Esophagus (tissue), 2 donors: ENCODE results near the gene SMYD5. TPM values are rescaled to one million over a fixed set of nuclear protein-coding genes. Genes with fewer than 3 reads are reported as not detected.
A peak's percentile ranks its signal among the peaks of the same experiment; 100 is the strongest.
"Not testable (repeated sequence)": the region's sequence is repeated elsewhere in the genome, so short reads cannot be mapped to it uniquely, and the experiment has no call there.

Experiments used
- H3K27ac ChIP-seq, 2 donors: one replicate each; pipeline ENCODE4 v1.5.1; 2013; ENCODE audit warnings: low read depth in 2 of 2, mild to moderate bottlenecking in 2 of 2, inconsistent platforms in 1 of 2, low read length in 1 of 2, moderate library complexity in 1 of 2
- H3K27me3 ChIP-seq, 2 donors: one replicate each; pipeline ENCODE4 v1.6.1; 2013; ENCODE audit warnings: low read length in 2 of 2, control low read depth in 1 of 2, mild to moderate bottlenecking in 1 of 2; ENCODE audit not compliant: insufficient read depth in 2 of 2, control insufficient read depth in 1 of 2
- H3K36me3 ChIP-seq, 2 donors: one replicate each; pipeline ENCODE4 v1.6.1; 2013; ENCODE audit warnings: low read length in 1 of 2; ENCODE audit not compliant: control insufficient read depth in 2 of 2, insufficient read depth in 2 of 2
- H3K4me1 ChIP-seq, 2 donors: one replicate each; pipeline ENCODE4 v1.6.1; 2013; ENCODE audit warnings: low read length in 1 of 2; ENCODE audit not compliant: control insufficient read depth in 2 of 2, insufficient read depth in 2 of 2
- H3K4me3 ChIP-seq, 2 donors: one replicate each; pipeline ENCODE4 v1.5.1; 2013; ENCODE audit warnings: low read length in 2 of 2, mild to moderate bottlenecking in 2 of 2, low read depth in 1 of 2, moderate library complexity in 1 of 2
- H3K9me3 ChIP-seq, 2 donors: one replicate each; pipeline ENCODE4 v1.6.1; 2013; ENCODE audit warnings: mild to moderate bottlenecking in 2 of 2, low read depth in 1 of 2, low read length in 1 of 2, moderate library complexity in 1 of 2; ENCODE audit not compliant: control insufficient read depth in 2 of 2, insufficient read depth in 1 of 2
- WGBS, 2 donors: extraction: QIAGEN DNeasy Blood & Tissue Kit; methylation state at CpG; one replicate each; pipeline ENCODE4 v1.1.7; 2013; 5-methylcytosine and 5-hydroxymethylcytosine counted together
- polyA plus RNA-seq, 2 donors: library from polyadenylated mRNA; stranded (reverse); fragments of 200-250 nt; gene quantifications; one replicate each; pipeline ENCODE4 v1.2.3, GENCODE V29; 2013
- donor health status: healthy with polysubstance abuse.
- donor health status: Bipolar disorder and iron deficiency.

The SMYD5 gene
- polyA plus RNA-seq, 2 donors, result 12.6 to 13.6 TPM

- not testable (repeated sequence) for H3K9me3 ChIP-seq, H3K27ac ChIP-seq, H3K27me3 ChIP-seq, H3K36me3 ChIP-seq, H3K4me1 ChIP-seq, H3K4me3 ChIP-seq
- WGBS, 2 donors, result 90 to 93% methylated on average over 18 of the region's 18 CpGs
Measured at GRCh38 chr2:73262691-73263429, 48.8 kb downstream of the SMYD5 start.

GRCh38 chr2:73263540-73264331, 49.7 kb downstream of the SMYD5 start:
- Histone ChIP-seq H3K27me3 (no peaks in the 10 kb centered on the region), H3K9me3 (no peaks in the 10 kb centered on the region), H3K27ac (no peak overlapping the region), H3K4me1 (peaks cover 0 to 5% of the 10 kb centered on the region in 2 donors), H3K4me3 (no peak overlapping the region), H3K36me3 (no peaks in the 10 kb centered on the region)
- 92 to 94% methylated on average over 16 of the region's 16 CpGs for WGBS, 2 donors

- Histone ChIP-seq H3K27me3 (no peaks in the 10 kb centered on the region), H3K4me1 (peaks cover 0 to 9% of the 10 kb centered on the region in 2 donors), H3K4me3 (no peak overlapping the region), H3K27ac (no peak overlapping the region), H3K9me3 (peaks cover 0 to 1% of the 10 kb centered on the region in 2 donors), H3K36me3 (no peaks in the 10 kb centered on the region)
- WGBS, 2 donors, result 91 to 94% methylated on average over 15 of the region's 15 CpGs
Measured at GRCh38 chr2:73264332-73264606, 50.2 kb downstream of the SMYD5 start.

DNA sequence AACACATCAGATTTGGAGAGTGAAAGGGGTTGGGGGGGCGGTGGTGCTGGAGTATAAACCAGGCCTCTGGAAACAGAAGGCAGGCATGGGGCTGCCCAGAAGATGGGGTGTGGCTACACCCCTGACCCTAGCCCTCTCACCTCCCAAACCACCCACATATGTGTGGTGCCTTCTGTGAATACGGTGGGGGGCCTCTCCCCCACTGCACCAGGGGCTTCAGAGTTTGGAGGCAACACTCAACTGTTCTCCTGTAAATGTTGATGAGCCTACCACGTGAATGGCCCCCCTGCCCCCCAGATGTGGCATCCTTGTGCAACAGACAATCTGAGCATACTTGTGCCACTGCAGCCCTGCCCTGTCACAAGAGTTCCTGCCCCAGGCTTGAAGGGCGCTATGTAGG, 50.7 kb downstream of the SMYD5 start:
- Histone ChIP-seq H3K36me3 (no peaks in the 10 kb centered on the region), H3K4me1 (peaks cover 0 to 12% of the 10 kb centered on the region in 2 donors), H3K27ac (no peak overlapping the region), H3K27me3 (no peaks in the 10 kb centered on the region), H3K9me3 (peaks cover 0 to 1% of the 10 kb centered on the region in 2 donors), H3K4me3 (no peak overlapping the region)
- 90 to 92% methylated on average over 4 of the region's 4 CpGs for WGBS, 2 donors

DNA sequence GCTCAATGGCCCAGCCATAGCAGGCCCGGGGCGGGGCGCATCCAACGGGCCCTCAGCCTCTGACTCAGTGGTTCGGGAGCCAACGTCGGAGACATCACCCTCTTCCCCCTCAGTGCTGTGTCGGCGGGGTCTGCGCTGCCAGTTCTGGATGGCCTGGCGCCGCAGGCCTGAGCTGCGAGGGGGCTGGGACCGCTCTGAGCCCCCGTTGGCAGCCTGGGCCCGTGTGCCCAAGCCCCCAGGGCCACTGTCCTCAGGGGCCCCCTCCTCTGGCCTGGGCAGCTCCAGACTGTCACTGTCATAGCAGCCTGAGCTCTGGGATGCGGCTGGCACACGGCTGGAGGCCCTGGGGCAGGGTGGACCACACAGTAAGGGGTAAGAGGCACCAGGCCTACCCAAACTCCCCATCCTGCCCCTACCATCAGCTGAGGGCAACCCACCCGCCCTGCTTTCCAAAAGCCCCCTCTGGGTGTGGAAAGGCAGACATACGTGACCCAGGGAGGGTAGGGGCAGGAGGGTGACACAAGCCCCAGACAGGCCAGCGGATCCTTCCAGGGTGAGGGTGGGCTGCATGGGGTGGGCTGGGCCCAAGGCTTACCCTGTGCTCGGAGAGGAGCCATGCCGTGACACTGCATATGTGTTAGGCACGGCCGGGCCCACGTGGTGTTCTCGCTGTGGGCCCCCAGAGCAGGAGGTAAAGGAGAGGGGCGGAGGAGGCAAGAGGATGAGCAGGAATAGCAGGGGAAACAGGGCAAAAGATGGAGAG, 51.4 kb downstream of the SMYD5 start:
- 90 to 92% methylated on average over 26 to 28 of the region's 28 CpGs for WGBS, 2 donors
- H3K9me3 ChIP-seq, result peaks cover 0 to 1% of the 10 kb centered on the region in 2 donors
- no peaks in the 10 kb centered on the region for H3K27me3 ChIP-seq
- H3K4me1 ChIP-seq, result peaks cover 0 to 12% of the 10 kb centered on the region in 2 donors
- H3K36me3 ChIP-seq, result no peaks in the 10 kb centered on the region
- no peak overlapping the region for H3K4me3 ChIP-seq
- no peak overlapping the region for H3K27ac ChIP-seq

GRCh38 chr2:73266061-73266901, 52.2 kb downstream of the SMYD5 start:
- no peaks in the 10 kb centered on the region for H3K36me3 ChIP-seq
- H3K27me3 ChIP-seq, result no peaks in the 10 kb centered on the region
- no peak overlapping the region for H3K4me3 ChIP-seq
- H3K27ac ChIP-seq, result no peak overlapping the region
- WGBS, 2 donors, result 89 to 90% methylated on average over 23 to 26 of the region's 26 CpGs
- peaks cover 0 to 12% of the 10 kb centered on the region in 2 donors for H3K4me1 ChIP-seq
- peaks cover 0 to 1% of the 10 kb centered on the region in 2 donors for H3K9me3 ChIP-seq

GRCh38 chr2:73267008-73267407, 53.0 kb downstream of the SMYD5 start:
- no peak overlapping the region for H3K4me3 ChIP-seq
- peaks cover 0 to 1% of the 10 kb centered on the region in 2 donors for H3K9me3 ChIP-seq
- H3K27me3 ChIP-seq, result no peaks in the 10 kb centered on the region
- 95 to 96% methylated on average over 4 of the region's 4 CpGs for WGBS, 2 donors
- peaks cover 0 to 12% of the 10 kb centered on the region in 2 donors for H3K4me1 ChIP-seq
- no peaks in the 10 kb centered on the region for H3K36me3 ChIP-seq
- no peak overlapping the region for H3K27ac ChIP-seq

- Histone ChIP-seq H3K4me3 (peak overlapping the region; percentile 39 to 61), H3K27me3 (no peaks in the 10 kb centered on the region), H3K27ac (no peak overlapping the region), H3K36me3 (no peaks in the 10 kb centered on the region), H3K4me1 (peaks cover 0 to 12% of the 10 kb centered on the region in 2 donors), H3K9me3 (peaks cover 0 to 1% of the 10 kb centered on the region in 2 donors)
- 42 to 44% methylated on average over 14 of the region's 14 CpGs for WGBS, 2 donors
Measured at GRCh38 chr2:73268366-73268829, 54.4 kb downstream of the SMYD5 start.
